H9 (cell line): Measurements from ENCODE around the gene CWC15. TPM values are rescaled to one million over a fixed set of nuclear protein-coding genes. Genes with fewer than 3 reads are reported as not detected.
A peak's percentile ranks its signal among the peaks of the same experiment; 100 is the strongest.

ENCODE experiments used
- DNase-seq: peaks from one replicate; pipeline ENCODE4 v3.0.0-alpha.2; 2017
- H2AFZ ChIP-seq: one replicate; pipeline ENCODE4 v1.6.1; 2013; ENCODE audit warnings: mild to moderate bottlenecking, low read length, control low read depth, moderate library complexity
- H2AK5ac ChIP-seq: 2 replicates; pipeline ENCODE4 v1.6.1; 2013; ENCODE audit warnings: low read length, control low read depth, mixed read lengths; ENCODE audit not compliant: insufficient read length
- H2BK120ac ChIP-seq: one replicate; pipeline ENCODE4 v1.6.1; 2013; ENCODE audit warnings: low read depth, mild to moderate bottlenecking, low read length, control low read depth, inconsistent platforms; ENCODE audit not compliant: poor library complexity, severe bottlenecking
- H2BK12ac ChIP-seq: 2 replicates; pipeline ENCODE4 v1.6.1; 2013; ENCODE audit warnings: low read length, control low read depth, mixed read lengths, low read depth; ENCODE audit not compliant: insufficient read length
- H2BK15ac ChIP-seq: 2 replicates; pipeline ENCODE4 v1.6.1; 2013; ENCODE audit warnings: low read depth, low read length, control low read depth
- H2BK20ac ChIP-seq: one replicate; pipeline ENCODE4 v1.6.1; 2013; ENCODE audit warnings: low read depth, mild to moderate bottlenecking, low read length, control low read depth, inconsistent platforms; ENCODE audit not compliant: poor library complexity, severe bottlenecking
- H2BK5ac ChIP-seq: 2 replicates; pipeline ENCODE4 v1.6.1; 2013; ENCODE audit warnings: low read length, control low read depth, mixed read lengths; ENCODE audit not compliant: insufficient read length
- H3K14ac ChIP-seq: 2 replicates; pipeline ENCODE4 v1.6.1; 2013; ENCODE audit warnings: low read length, control low read depth; ENCODE audit not compliant: insufficient read depth
- H3K18ac ChIP-seq: 2 replicates; pipeline ENCODE4 v1.6.1; 2013; ENCODE audit warnings: low read depth, mild to moderate bottlenecking, mixed read lengths, low read length, control low read depth; ENCODE audit not compliant: insufficient read length
- H3K23ac ChIP-seq: 2 replicates; pipeline ENCODE4 v1.6.1; 2013; ENCODE audit warnings: low read length, control low read depth, mixed read lengths, low read depth; ENCODE audit not compliant: insufficient read length
- H3K23me2 ChIP-seq: 2 replicates; pipeline ENCODE4 v1.6.1; 2013; ENCODE audit warnings: low read depth, mild to moderate bottlenecking, mixed read lengths, low read length, control low read depth; ENCODE audit not compliant: insufficient read length, poor library complexity, severe bottlenecking
- H3K27ac ChIP-seq: 2 replicates; pipeline ENCODE4 v1.5.1; 2013; ENCODE audit warnings: low read length, control low read depth, mixed read lengths, low read depth; ENCODE audit not compliant: insufficient read length
- H3K27me3 ChIP-seq: 2 replicates; pipeline ENCODE4 v1.6.1; 2013; ENCODE audit warnings: low read length, control low read depth, inconsistent platforms; ENCODE audit not compliant: insufficient read depth
- H3K4ac ChIP-seq: 2 replicates; pipeline ENCODE4 v1.6.1; 2013; ENCODE audit warnings: low read depth, mild to moderate bottlenecking, control low read depth, inconsistent platforms, low read length, moderate library complexity
- H3K4me1 ChIP-seq: 2 replicates; pipeline ENCODE4 v1.6.1; 2013; ENCODE audit warnings: low read length, control low read depth, inconsistent platforms; ENCODE audit not compliant: insufficient read depth
- H3K4me2 ChIP-seq: 2 replicates; pipeline ENCODE4 v1.6.1; 2013; ENCODE audit warnings: low read length, control low read depth, mixed read lengths; ENCODE audit not compliant: insufficient read length, insufficient read depth
- H3K56ac ChIP-seq: 2 replicates; pipeline ENCODE4 v1.6.1; 2013; ENCODE audit warnings: low read depth, mild to moderate bottlenecking, mixed read lengths, low read length, control low read depth; ENCODE audit not compliant: insufficient read length
- H3K79me1 ChIP-seq: 2 replicates; pipeline ENCODE4 v1.6.1; 2013; ENCODE audit warnings: low read depth, mild to moderate bottlenecking, moderate library complexity, low read length, control low read depth, inconsistent platforms; ENCODE audit not compliant: insufficient read depth, poor library complexity, severe bottlenecking
- H3K79me2 ChIP-seq: 2 replicates; pipeline ENCODE4 v1.6.1; 2013; ENCODE audit warnings: low read length, control low read depth, inconsistent platforms; ENCODE audit not compliant: insufficient read depth
- H3K9ac ChIP-seq: 2 replicates; pipeline ENCODE4 v1.6.1; 2013; ENCODE audit warnings: low read length, control low read depth, mixed read lengths; ENCODE audit not compliant: insufficient read length; ENCODE audit errors: extremely low read depth
- H3K9me3 ChIP-seq: one replicate; pipeline ENCODE4 v1.6.1; 2013; ENCODE audit warnings: low read depth, low read length, inconsistent platforms; ENCODE audit not compliant: control insufficient read depth
- H3T11ph ChIP-seq: one replicate; pipeline ENCODE4 v1.6.1; 2013; ENCODE audit warnings: mild to moderate bottlenecking, low read length, control low read depth, inconsistent platforms
- H4K20me1 ChIP-seq: one replicate; pipeline ENCODE4 v1.6.1; 2013; ENCODE audit not compliant: control insufficient read depth, insufficient read length, insufficient read depth
- H4K5ac ChIP-seq: 2 replicates; pipeline ENCODE4 v1.6.1; 2013; ENCODE audit warnings: low read depth, mild to moderate bottlenecking, mixed read lengths, low read length, control low read depth; ENCODE audit not compliant: insufficient read length
- H4K8ac ChIP-seq: replicated peaks from 2 replicates; pipeline ENCODE4 v1.6.1; 2013; ENCODE audit warnings: low read length, control low read depth, mixed read lengths, low read depth; ENCODE audit not compliant: insufficient read length
- H4K91ac ChIP-seq: 2 replicates; pipeline ENCODE4 v1.6.1; 2013; ENCODE audit warnings: low read depth, mild to moderate bottlenecking, moderate library complexity, mixed read lengths, low read length, control low read depth; ENCODE audit not compliant: insufficient read length
- H3K27ac Mint-ChIP-seq, 3 experiments: 2 replicates in 2 of 3; 3 replicates in 1 of 3; pipeline ENCODE4 v1.8.0; 2020 to 2021; ENCODE audit warnings: mixed read lengths in 3 of 3, mild to moderate bottlenecking in 1 of 3, moderate library complexity in 1 of 3
- H3K27me3 Mint-ChIP-seq: 2 replicates; pipeline ENCODE4 v1.8.0; 2021; ENCODE audit warnings: low read depth, mild to moderate bottlenecking, moderate library complexity, mixed read lengths
- H3K36me3 Mint-ChIP-seq, 3 experiments: 2 replicates in 2 of 3; 3 replicates in 1 of 3; pipeline ENCODE4 v1.8.0; 2020 to 2021; ENCODE audit warnings: low read depth in 3 of 3, mixed read lengths in 3 of 3; ENCODE audit not compliant: insufficient read depth in 1 of 3
- H3K4me1 Mint-ChIP-seq, 2 experiments: 2 replicates each; pipeline ENCODE4 v1.8.0; 2020; ENCODE audit warnings: mixed read lengths in 2 of 2
- H3K4me3 Mint-ChIP-seq, 2 experiments: 2 replicates in 1 of 2; 3 replicates in 1 of 2; pipeline ENCODE4 v1.8.0; 2020 to 2021; ENCODE audit warnings: mild to moderate bottlenecking in 2 of 2, mixed read lengths in 2 of 2, moderate library complexity in 1 of 2
- H3K9me3 Mint-ChIP-seq, 2 experiments: 2 replicates in 1 of 2; 3 replicates in 1 of 2; pipeline ENCODE4 v1.8.0; 2020; ENCODE audit warnings: mild to moderate bottlenecking in 2 of 2, mixed read lengths in 2 of 2, moderate library complexity in 1 of 2
- WGBS: extraction: QIAGEN DNeasy Blood & Tissue Kit; methylation state at CpG from one replicate; pipeline ENCODE4 v1.1.7; 2013; ENCODE audit warnings: missing lambda C conversion rate, low lambda C conversion rate, mixed read lengths; ENCODE audit not compliant: insufficient read length; ENCODE audit errors: extremely low coverage; 5-methylcytosine and 5-hydroxymethylcytosine counted together
- total RNA-seq: library from RNA; stranded (reverse); gene quantifications from 2 replicates; pipeline ENCODE4 v1.2.1, GENCODE V29; 2021
- TF ChIP-seq, protein P1 (sequence below): fragments of 200-600 bp; sonication (generic); conservative IDR thresholded peaks from 3 replicates; pipeline ENCODE4 v1.8.0; 2021; ENCODE audit warnings: antibody characterized with exemption, mild to moderate bottlenecking

Gene CWC15
- total RNA-seq, 1 experiment from 2014 or later: 76.9 TPM

GRCh38 chr11:94974178-94974577, 822 bp upstream of the CWC15 start:
- Mint-ChIP-seq H3K36me3 (peaks cover 6 to 26% (median 23%) of the 10 kb centered on the region in 3 experiments), H3K4me3 (peak overlapping the region; percentile 96 to 99), H3K27me3 (no peaks in the 10 kb centered on the region), H3K4me1 (peaks cover 8% of the 10 kb centered on the region in 2 experiments; a peak in 3 of 4 replicates), H3K9me3 (no peaks in the 10 kb centered on the region), H3K27ac (no peak overlapping the region; a peak in 1 of 7 replicates)
- H2AFZ ChIP-seq: no peak overlapping the region
- H2BK20ac ChIP-seq: no peak overlapping the region
- no peak overlapping the region for H4K91ac ChIP-seq
- H3K4ac ChIP-seq: no peak overlapping the region
- H3K9ac ChIP-seq: peak overlapping the region; percentile 74
- WGBS: no CpG with 5 or more reads among the region's 6 CpGs
- H3K23ac ChIP-seq: no peak overlapping the region
- no peaks in the 10 kb centered on the region for H4K20me1 ChIP-seq
- H3K79me2 ChIP-seq: peaks cover 4% of the 10 kb centered on the region; the same call in 1 of the 2 replicates
- no peaks in the 10 kb centered on the region for H3K4me1 ChIP-seq
- no peak overlapping the region for H3K56ac ChIP-seq
- no peak overlapping the region for H3K27ac ChIP-seq
- no peak overlapping the region for H2BK15ac ChIP-seq
- H2BK5ac ChIP-seq: no peak overlapping the region
- H3K4me2 ChIP-seq: peak overlapping the region; percentile 70
- no peak overlapping the region for H3K14ac ChIP-seq
- H3K27me3 ChIP-seq: no peaks in the 10 kb centered on the region
- DNase-seq: no peak
- no peak overlapping the region for H4K5ac ChIP-seq
- no peak overlapping the region for H2BK12ac ChIP-seq
- no peak overlapping the region for H3K18ac ChIP-seq
- TF ChIP-seq, protein P1, sequence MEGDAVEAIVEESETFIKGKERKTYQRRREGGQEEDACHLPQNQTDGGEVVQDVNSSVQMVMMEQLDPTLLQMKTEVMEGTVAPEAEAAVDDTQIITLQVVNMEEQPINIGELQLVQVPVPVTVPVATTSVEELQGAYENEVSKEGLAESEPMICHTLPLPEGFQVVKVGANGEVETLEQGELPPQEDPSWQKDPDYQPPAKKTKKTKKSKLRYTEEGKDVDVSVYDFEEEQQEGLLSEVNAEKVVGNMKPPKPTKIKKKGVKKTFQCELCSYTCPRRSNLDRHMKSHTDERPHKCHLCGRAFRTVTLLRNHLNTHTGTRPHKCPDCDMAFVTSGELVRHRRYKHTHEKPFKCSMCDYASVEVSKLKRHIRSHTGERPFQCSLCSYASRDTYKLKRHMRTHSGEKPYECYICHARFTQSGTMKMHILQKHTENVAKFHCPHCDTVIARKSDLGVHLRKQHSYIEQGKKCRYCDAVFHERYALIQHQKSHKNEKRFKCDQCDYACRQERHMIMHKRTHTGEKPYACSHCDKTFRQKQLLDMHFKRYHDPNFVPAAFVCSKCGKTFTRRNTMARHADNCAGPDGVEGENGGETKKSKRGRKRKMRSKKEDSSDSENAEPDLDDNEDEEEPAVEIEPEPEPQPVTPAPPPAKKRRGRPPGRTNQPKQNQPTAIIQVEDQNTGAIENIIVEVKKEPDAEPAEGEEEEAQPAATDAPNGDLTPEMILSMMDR: no peak
- no peak overlapping the region for H2AK5ac ChIP-seq
- no peak overlapping the region for H3T11ph ChIP-seq
- no peaks in the 10 kb centered on the region for H3K9me3 ChIP-seq
- H2BK120ac ChIP-seq: no peak overlapping the region
- no peaks in the 10 kb centered on the region for H3K79me1 ChIP-seq
- peaks cover 2% of the 10 kb centered on the region for H3K23me2 ChIP-seq
- H4K8ac ChIP-seq: no peak overlapping the region
